Activated effector memory CD4-positive, alpha-beta T cell treated with anti-CD3 and anti-CD28 coated beads, Interleukin-2, amount 50 U/mL, for 16 hours (primary cell): ENCODE data around the gene ARSG.
A peak's percentile ranks its signal among the peaks of the same experiment; 100 is the strongest.
"Not testable (repeated sequence)": the region's sequence is repeated elsewhere in the genome, so short reads cannot be mapped to it uniquely, and the experiment has no call there.

Experiments
- DNase-seq: peaks from one replicate; pipeline ENCODE4 v3.0.0-alpha.2; 2020

The ARSG gene

DNA sequence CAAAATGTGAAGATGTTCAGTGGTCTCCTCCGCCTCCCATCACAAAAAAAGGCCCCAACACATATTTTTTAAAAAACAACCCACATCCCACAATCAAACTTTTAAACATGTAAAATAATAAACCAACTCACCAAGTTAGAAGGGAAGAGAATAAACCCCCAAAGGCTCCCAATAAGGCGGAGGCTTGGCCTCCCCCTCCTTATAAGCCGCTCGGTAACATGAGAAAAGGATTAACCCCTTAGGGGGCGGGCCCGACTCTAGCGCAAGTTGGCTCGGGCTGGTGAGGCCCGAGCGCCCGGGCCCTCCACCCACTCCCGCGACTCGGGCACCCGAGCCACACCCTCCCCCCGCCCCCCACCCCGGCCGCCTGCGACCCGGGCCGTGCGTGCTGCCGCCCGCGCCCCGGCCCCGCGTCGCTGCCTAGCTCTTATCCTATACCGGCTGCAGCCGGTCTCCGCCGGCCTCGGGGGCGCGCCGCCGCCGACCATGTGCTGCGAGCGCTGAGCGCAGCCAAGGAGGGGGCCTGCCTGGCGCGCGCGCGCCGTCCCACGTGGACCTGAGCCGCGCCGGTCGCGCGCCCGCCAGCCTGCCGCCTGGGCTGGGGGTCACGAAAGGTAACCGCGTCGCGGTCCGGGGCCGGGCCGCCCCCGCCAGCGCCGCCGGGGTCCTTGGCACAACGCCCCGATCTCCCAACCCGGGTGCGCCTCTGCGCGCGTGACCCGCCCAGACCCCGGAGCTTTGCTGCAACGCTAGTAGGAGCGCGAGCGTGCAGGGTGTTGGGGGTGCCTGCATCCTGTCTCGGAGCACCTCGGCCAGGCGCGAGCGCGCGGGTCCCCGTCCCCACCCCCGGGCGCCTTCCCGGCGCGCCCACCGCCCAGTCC is at the start of gene ARSG, which contains the start of gene SLC16A6:
ARSG (plus strand) TSS at position 541 of the 881 bp plus-strand sequence. CDS start 15,999 bp downstream, outside the sequence.
SLC16A6 (minus strand) TSS at position 173 of the 881 bp plus-strand sequence. CDS start 12,807 bp downstream, outside the sequence.
- DNase-seq: peak; percentile 94

- DNase-seq: peak; percentile 62
Measured at GRCh38 chr17:68246271-68247028, 44.8 kb upstream of the ARSG start.

- peak; percentile 99 for DNase-seq
Measured at GRCh38 chr17:68247445-68248198, 43.7 kb upstream of the ARSG start, which contains the start of gene AMZ2. AMZ2 (plus strand) TSS chr17:68248043; CDS start chr17:68250188, 2,145 bp downstream.

GRCh38 chr17:68248199-68248825 is 43.0 kb upstream of the ARSG start:
- DNase-seq: no peak

DNA sequence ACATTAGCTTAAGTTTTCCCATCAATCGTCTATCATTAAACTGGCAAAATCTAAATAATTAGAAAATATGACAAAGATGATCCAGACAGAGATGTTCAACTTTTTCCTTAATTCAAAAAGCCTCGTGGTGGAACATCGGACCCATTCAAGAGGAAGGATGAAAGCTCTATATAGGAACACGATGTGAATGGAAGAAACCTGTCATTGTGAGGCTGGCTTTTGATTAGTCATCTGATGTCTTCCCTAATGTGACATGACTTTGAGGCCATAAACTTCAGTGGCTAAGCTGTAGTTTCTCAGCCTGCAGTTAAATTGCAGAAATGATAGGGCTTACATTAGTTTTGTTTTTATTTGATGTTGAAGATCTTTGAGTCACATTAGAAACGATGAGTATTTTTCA is 42.4 kb upstream of the ARSG start:
- DNase-seq: no peak

DNA sequence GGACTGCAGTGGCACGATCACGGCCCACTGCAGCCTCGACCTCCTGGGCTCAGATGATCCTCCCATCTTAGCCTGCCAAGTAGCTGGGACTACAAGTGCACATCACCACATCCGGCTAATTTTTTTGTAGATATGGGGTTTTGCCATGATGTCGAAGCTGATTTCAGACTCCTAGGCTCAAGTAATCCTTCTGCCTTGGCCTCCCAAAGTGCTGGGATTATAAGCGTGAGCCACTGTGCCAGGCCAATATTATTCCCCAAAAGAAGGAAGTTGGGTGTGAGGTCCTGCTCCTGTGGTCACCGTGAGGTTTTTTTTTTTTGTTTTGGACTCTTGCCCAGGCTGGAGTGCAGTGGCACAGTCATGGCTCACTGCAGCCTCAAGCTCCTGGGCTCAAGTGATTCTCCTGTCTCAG is 41.9 kb upstream of the ARSG start:
- DNase-seq: peak; percentile 73

DNA sequence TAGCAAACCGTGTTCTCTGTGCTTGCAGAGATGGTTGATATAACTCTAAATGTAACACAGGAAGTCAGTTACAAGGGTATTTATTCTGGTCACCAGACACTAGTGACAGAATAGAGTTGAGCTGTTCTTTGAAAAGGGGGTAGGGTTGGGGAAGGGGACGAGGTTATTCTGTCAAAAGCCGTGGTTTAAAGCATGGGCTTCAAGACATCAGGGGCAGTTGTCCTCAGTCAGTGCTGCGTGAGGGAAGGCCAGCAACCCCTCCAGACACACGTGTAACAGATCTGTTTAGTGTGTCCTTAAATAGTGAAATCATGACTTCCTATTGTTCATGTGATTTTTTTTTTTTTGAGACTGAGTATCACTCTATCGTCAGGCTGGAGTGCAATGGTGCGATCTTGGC is 37.9 kb upstream of the ARSG start:
- not testable (repeated sequence) for DNase-seq

DNA sequence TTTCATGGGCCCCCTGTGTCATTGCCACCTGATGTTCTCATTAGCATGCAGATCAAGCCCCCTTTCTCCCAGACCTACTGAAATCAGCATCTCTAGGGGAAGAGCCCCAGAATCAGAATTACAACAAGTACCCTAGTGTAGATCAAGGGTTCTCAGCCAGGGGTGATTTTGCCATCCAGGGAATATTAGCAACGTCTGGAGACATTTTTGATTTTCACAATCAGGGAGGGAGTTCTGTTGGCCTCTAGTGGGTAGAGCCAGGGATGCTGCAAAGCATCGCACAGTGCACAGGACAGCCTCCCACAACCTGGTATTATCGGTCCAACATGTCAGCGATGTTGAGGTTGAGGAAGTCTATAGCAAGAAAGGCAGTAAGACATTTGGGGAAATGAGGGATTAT is 36.1 kb upstream of the ARSG start:
- DNase-seq: no peak

DNA sequence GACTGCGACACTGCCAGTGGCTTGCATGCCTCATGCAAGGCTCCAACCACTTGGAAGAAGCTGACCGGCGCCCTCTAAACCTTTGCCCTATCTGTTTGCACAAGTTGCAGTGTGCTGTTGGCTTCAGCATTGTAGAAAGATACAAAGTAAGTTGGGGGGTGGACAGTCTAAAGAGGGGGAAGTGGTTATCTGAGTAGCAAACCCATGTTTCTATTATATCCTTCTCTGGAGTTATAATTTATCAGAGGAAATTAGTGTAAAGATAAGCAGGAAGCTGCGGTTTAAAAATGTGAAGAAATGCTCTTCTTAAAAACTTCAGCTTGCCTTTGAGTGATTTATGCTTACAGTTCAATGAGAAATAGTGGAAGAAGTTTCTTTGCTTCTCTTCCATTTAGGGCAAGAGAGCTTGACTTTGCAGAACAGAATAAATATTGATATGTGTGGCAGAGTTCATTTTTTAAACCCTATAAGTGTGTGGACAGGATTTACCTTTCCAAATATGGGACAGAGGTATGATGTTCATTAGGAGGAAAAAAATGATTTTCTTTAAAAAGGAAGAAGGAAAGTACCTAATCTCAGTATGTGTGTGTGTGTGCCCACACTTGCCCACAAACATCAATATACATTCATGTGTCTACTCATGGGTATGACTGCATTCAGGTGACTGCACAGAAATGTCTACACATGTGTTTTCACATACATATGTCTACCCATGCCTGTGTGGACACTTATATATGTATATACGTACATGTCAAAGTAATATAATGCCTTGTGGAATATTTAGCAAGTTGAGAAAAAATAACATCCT is 35.4 kb upstream of the ARSG start:
- DNase-seq: peak; percentile 69

DNA sequence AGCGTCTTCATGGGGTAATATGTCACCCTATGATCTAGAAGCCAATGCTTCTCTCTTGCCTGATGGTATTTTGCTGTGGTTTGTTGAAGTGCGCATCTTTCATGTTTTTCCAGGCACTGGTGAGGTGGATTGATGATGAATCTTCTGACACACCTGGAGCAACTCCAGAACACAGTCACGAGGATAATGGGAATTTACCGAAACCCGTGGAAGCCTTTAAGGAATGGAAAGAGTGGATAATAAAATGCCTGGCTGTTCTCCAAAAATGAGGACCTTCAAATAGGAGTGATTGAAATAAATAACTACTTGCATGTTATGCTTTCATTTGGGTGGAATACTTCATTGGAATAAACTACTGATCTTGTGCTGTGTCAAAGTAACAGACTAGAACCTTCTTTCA is 34.6 kb upstream of the ARSG start:
- DNase-seq: not testable (repeated sequence)

GRCh38 chr17:68257934-68258333 is 33.4 kb upstream of the ARSG start:
- DNase-seq: no peak

DNA sequence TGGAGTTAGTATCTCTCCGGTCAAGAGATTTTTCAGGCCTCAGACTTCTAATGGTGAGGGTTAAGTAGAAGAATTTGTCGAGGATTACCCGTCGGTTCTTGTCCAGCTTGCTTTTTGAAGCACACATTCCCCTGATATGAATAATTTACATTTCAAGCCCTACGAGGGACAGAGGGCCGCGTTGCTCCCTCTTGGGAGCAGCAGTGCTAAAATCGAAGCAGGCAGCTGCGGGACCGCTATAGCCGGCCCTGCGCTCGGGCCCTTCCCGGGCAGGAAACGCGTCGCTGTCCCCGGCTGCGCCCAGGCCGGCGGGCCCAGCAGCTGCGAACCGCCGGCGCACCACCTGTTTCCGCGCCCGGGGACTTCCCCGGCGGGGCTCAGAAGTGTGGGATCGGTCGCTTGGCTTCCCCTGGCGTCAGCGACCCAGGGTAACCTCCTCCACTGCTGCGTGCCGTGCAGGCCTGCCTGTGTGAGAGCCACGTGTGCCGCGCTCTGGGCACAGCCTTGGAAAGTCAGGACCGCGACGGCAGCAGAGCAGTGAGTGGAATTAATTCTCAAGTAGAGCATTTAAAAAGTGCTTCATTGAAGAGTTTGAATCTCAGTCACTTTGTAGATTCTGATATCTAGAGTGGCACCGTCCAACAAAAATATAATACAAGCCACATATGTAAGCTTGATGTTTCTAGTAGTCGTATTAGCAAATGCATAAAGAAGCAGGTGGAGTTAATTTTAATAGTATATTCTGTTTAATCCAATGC is 32.2 kb upstream of the ARSG start:
- peak; percentile 92 for DNase-seq

- not testable (repeated sequence) for DNase-seq
Measured at GRCh38 chr17:68259648-68259951, 31.7 kb upstream of the ARSG start.

DNA sequence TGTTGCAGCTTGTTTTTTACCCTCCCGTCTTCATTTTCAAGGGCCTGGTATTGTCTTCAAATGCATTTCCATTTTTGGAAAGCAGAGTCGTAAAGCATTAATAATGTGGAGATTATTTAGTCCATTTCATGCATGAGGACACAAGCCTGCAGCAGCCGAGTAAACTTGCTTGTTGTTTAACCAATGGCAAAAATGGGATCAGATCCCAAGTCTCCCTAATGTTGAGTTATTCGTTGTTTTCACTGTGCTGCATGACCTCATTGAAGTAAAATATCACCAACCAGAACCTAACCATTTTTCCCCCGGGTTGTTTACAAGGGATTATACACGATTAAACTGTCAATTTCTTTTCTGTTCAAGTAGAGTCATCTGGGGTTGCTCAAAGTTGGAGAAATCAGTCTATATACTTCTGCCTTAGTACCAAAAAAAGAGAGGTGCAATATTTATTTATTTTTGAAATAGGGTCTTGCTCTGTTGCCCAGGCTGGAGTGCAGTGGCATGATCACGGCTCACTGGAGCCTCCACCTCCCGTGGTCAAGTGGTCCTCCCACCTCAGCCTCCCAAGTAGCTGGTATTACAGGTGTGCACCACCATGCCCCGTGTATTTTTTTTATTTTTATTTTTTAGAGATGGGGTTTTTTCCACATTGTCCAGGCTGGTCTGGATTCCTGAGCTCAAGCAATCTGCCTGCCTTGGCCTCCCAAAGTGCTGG is 31.1 kb upstream of the ARSG start:
- no peak for DNase-seq

GRCh38 chr17:68262467-68262866 is 28.8 kb upstream of the ARSG start:
- DNase-seq: not testable (repeated sequence)

DNA sequence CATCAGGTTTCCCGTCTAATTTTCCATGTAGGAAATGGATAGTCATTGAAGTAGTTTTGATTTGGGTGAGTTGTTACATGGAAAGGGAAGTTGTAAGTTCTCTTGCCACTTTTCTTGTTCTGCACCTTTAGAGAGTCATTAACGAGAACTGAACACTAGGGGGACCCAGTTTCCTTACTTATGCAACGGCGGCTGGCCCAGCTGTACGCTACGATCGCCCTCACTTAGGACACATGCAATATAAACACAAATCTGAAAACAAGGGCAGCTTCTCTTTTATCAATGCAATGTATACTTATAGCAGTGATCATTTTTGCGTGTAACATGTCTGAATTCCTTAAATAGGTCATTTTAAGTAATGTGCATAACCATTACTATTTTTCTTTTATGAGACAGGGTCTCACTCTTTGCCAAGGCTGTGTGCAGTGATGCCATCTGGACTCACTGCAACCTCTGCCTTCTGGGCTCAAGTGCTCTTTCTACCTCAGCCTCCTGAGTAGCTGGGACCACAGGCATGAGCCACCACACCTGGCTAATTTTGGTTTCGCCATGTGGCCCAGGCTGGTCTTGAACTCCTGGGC is 28.1 kb upstream of the ARSG start:
- not testable (repeated sequence) for DNase-seq

- not testable (repeated sequence) for DNase-seq
Measured at GRCh38 chr17:68265833-68266232, 25.5 kb upstream of the ARSG start.

DNA sequence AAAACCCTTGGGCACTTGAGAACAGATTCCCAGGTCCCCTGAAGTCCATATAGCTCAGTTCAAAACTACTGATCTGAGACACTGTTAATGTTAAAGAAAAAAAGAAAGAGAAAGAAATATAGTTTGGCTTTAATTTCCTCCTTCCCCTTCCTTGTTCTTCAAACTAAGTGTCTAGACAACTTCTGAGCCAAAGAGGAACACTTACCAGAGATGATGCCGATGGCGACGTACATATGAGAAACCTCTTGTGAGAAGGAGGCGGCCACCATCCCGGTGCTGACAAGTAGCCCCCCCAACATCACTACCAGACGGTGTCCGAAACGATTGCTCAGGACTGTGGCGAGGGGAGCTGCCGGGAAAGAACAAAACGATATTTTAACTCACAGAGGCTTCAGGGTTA is 17.6 kb upstream of the ARSG start:
- DNase-seq: no peak

DNA sequence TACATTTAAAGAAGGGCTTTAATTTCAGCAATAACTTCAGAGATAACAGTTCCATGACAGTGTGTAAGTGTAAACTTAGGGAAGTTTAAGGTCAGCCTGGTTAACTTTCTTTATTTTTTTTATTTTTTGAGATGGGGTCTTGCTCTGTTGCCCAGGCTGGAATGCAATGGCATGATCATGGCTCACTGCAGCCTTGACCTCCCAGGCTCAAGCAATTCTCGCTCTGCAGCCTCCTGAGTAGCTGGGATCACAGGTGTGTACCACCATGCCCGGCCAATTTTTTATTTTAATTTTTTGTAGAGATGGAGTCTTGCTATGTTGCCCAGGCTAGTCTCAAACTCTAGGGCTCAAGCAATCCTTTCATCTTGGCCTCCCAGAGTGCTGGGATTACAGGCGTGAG is 15.0 kb upstream of the ARSG start:
- DNase-seq: not testable (repeated sequence)

GRCh38 chr17:68277807-68278206 is 13.5 kb upstream of the ARSG start:
- no peak for DNase-seq
